MCF 10A (cell line): ENCODE measurements around the gene DLG4. TPM values are rescaled to one million over a fixed set of nuclear protein-coding genes. Genes with fewer than 3 reads are reported as not detected.

Source experiments
- BruUV-seq: library from RNA; stranded (reverse); fragments of 400-500 nt; replicated peaks from 2 replicates; lab custom pipeline; 2021; lab: Mats Ljungman, UMichigan
- CTCF ChIA-PET: fragments of 300-600 bp; sonication (Branson Sonifier 250); formaldehyde crosslinking; extraction: SDS; loops from one replicate; lab custom pipeline; 2021; ENCODE audit warnings: antibody characterized with exemption, inconsistent platforms; lab: Yijun Ruan, JAX
- POLR2A ChIA-PET: fragments of 300-600, 350-650 bp; sonication (Branson Sonifier 250); formaldehyde crosslinking; extraction: SDS; loops from one replicate; lab custom pipeline; 2020; ENCODE audit warnings: antibody characterized with exemption, inconsistent platforms; lab: Yijun Ruan, JAX
- DNase-seq: peaks from one replicate; pipeline ENCODE4 v3.0.0-alpha.2; 2018; ENCODE audit not compliant: unreplicated experiment
- H3K27ac Mint-ChIP-seq: one replicate; pipeline ENCODE4 v1.8.0; 2022; ENCODE audit warnings: mild to moderate bottlenecking, low read depth, mixed read lengths; ENCODE audit not compliant: unreplicated experiment
- H3K27me3 Mint-ChIP-seq: one replicate; pipeline ENCODE4 v1.8.0; 2022; ENCODE audit warnings: mixed read lengths; ENCODE audit not compliant: insufficient read depth, unreplicated experiment
- H3K36me3 Mint-ChIP-seq: one replicate; pipeline ENCODE4 v1.8.0; 2022; ENCODE audit warnings: mild to moderate bottlenecking, moderate library complexity, mixed read lengths; ENCODE audit not compliant: insufficient read depth, unreplicated experiment
- H3K4me1 Mint-ChIP-seq: one replicate; pipeline ENCODE4 v1.8.0; 2022; ENCODE audit warnings: mixed read lengths; ENCODE audit not compliant: insufficient read depth, unreplicated experiment
- H3K4me3 Mint-ChIP-seq: one replicate; pipeline ENCODE4 v1.8.0; 2022; ENCODE audit warnings: mild to moderate bottlenecking, moderate library complexity, mixed read lengths; ENCODE audit not compliant: unreplicated experiment
- H3K9me3 Mint-ChIP-seq: one replicate; pipeline ENCODE4 v1.8.0; 2022; ENCODE audit warnings: mixed read lengths; ENCODE audit not compliant: unreplicated experiment
- intact Hi-C: fragments of 100-400 bp; cut with micrococcal nuclease; formaldehyde crosslinking; loops from 2 replicates; pipeline ENCODE4 v1.14.1; 2022
- total RNA-seq: library from RNA; stranded (reverse); gene quantifications from 2 replicates; pipeline ENCODE4 v1.2.3, GENCODE V29; 2022
- TF ChIP-seq, protein P1 (sequence below): fragments of 200-600 bp; IDR thresholded peaks from one replicate; pipeline ENCODE4 v1.8.0; 2022; ENCODE audit warnings: antibody characterized with exemption, mild to moderate bottlenecking; ENCODE audit not compliant: unreplicated experiment

DLG4 gene
- total RNA-seq, 1 experiment from 2014 or later = 7.6 TPM

DNA sequence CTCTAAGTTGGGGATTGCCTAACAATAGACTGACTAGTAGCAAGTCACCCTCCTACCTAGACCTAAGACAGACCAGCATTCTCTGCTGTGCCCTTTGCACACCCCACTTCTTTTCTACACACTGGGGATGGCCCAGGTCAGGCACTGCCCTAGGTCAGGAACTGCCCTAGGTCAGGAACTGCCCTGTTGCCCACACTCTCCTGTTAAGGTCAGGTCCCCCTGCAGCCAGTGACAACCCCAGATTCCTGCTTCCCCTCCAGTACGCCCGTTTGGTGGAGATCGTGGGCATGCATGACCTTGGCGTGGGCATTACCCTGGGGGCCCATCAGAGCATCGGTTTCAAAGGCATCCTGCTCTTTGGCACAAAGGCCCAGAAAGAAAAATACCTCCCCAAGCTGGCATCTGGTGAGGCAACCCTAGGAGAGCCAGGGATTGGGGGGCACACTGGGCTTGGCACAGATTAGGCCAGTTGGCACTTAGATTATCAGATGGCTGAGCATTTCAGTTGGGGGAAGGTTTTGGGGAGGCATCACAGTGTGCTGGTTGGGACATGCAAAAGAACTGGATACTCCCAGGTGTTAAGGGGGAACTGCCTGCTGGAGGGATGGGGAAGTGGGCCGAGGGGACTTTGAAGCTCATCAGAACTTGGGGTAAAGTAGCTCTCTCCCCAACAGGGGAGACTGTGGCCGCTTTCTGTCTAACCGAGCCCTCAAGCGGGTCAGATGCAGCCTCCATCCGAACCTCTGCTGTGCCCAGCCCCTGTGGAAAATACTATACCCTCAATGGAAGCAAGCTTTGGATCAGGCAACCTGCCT is 1.8 kb upstream of the DLG4 start:
- ChIA-PET CTCF (interaction anchor here (0.6 to 2.0 kb wide), 5 partner anchors 10 to 75 kb away, joined by 3 to 9 read pairs (median 5); partner anchors contain the start of genes DVL2 and PHF23), POLR2A (interaction anchor here (0.7 to 9.0 kb wide), 12 partner anchors 15 to 669 kb away, joined by 3 to 278 read pairs (median 7); partner anchors contain the start of genes CTDNEP1, DVL2, GABARAP and MPDU1)
- Mint-ChIP-seq H3K36me3 (peaks cover 60% of the 10 kb centered on the region), H3K9me3 (no peaks in the 10 kb centered on the region), H3K27ac (peak overlapping the region; percentile 96), H3K4me1 (peaks cover 27% of the 10 kb centered on the region), H3K4me3 (peak overlapping the region; percentile 86), H3K27me3 (no peaks in the 10 kb centered on the region)
- TF ChIP-seq, protein P1, sequence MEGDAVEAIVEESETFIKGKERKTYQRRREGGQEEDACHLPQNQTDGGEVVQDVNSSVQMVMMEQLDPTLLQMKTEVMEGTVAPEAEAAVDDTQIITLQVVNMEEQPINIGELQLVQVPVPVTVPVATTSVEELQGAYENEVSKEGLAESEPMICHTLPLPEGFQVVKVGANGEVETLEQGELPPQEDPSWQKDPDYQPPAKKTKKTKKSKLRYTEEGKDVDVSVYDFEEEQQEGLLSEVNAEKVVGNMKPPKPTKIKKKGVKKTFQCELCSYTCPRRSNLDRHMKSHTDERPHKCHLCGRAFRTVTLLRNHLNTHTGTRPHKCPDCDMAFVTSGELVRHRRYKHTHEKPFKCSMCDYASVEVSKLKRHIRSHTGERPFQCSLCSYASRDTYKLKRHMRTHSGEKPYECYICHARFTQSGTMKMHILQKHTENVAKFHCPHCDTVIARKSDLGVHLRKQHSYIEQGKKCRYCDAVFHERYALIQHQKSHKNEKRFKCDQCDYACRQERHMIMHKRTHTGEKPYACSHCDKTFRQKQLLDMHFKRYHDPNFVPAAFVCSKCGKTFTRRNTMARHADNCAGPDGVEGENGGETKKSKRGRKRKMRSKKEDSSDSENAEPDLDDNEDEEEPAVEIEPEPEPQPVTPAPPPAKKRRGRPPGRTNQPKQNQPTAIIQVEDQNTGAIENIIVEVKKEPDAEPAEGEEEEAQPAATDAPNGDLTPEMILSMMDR = no peak
- BruUV-seq = TSS peak; percentile 6
- no peak for DNase-seq
- intact Hi-C loops = loop anchor here (1.0 kb wide), 1 partner anchor 75 kb away; no protein-coding TSS in a partner anchor

- BruUV-seq = no TSS peak
- Mint-ChIP-seq H3K27ac (peak overlapping the region; percentile 96), H3K36me3 (peaks cover 58% of the 10 kb centered on the region), H3K4me3 (peak overlapping the region; percentile 86), H3K27me3 (no peaks in the 10 kb centered on the region), H3K9me3 (no peaks in the 10 kb centered on the region), H3K4me1 (peaks cover 35% of the 10 kb centered on the region)
- CTCF ChIA-PET = interaction anchor here (0.6 to 2.0 kb wide), 6 partner anchors 11 to 76 kb away, joined by 3 to 9 read pairs (median 4); partner anchors contain the start of genes DVL2, PHF23 and SLC2A4
- intact Hi-C loops = loop anchor here (1.0 kb wide), 1 partner anchor 76 kb away; no protein-coding TSS in a partner anchor
- peak; percentile 70 for DNase-seq
- TF ChIP-seq, protein P1 = peak; percentile 63
- POLR2A ChIA-PET = interaction anchor here (0.6 to 9.0 kb wide), 17 partner anchors 16 to 668 kb away, joined by 3 to 278 read pairs (median 6); partner anchors contain the start of genes CTDNEP1, DVL2, GABARAP and MPDU1
Observed at GRCh38 chr17:7220593-7221277, 1.1 kb upstream of the DLG4 start.

DNA sequence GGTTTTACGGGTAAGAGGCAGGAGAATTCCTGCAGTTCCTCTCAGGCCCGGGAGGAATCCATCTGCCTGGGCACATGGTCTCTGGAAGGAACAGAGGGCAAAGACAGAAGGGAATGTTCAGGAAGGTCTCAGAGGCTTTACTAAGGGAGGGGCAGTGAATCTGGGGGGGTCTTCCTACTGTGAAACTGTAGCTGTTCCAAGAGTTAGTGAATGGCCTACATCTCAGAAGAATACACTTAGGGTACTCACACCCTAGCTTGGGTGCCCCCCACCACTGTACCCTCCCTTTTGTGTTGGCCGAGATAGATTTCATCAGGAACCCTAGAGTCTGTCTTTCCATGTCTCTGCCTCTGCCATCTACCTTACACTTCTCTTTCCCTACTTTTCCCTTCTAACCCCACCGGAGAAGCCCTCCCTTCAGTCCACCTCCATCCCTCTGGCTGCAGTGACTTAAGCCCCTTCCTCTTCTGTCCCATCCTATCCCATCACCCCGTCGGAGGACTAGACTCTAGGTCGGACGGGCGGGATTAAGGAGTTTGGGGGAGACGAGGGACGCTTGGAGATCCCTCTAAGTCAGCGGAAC is 316 bp downstream of the DLG4 start:
- no peaks in the 10 kb centered on the region for H3K9me3 Mint-ChIP-seq
- peak overlapping the region; percentile 86 for H3K4me3 Mint-ChIP-seq
- ChIA-PET POLR2A (interaction anchor here (0.7 to 9.0 kb wide), 14 partner anchors 9 to 467 kb away, joined by 3 to 278 read pairs (median 6); partner anchors contain the start of genes DVL2, GABARAP, NEURL4 and PHF23), CTCF (interaction anchor here (1.1 to 2.0 kb wide), 2 partner anchors 15 to 82 kb away, joined by 4 to 9 read pairs; partner anchors contain the start of gene DVL2)
- intact Hi-C loops = no loop called here
- H3K4me1 Mint-ChIP-seq = peaks cover 44% of the 10 kb centered on the region
- no TSS peak for BruUV-seq
- no peak for DNase-seq
- H3K27me3 Mint-ChIP-seq = no peaks in the 10 kb centered on the region
- H3K27ac Mint-ChIP-seq = peak overlapping the region; percentile 96
- TF ChIP-seq, protein P1 = no peak
- peaks cover 55% of the 10 kb centered on the region for H3K36me3 Mint-ChIP-seq
